HG02885 (cell line): ENCODE results near the gene MAGI3.
"Not testable (repeated sequence)": the region's sequence is repeated elsewhere in the genome, so short reads cannot be mapped to it uniquely, and the experiment has no call there.

Experiments used
- ATAC-seq: cut with Tn5 transposase; IDR thresholded peaks from one replicate; pipeline ENCODE4 v1.9.1; 2021; ENCODE audit warnings: mild to moderate bottlenecking; ENCODE audit not compliant: unreplicated experiment, poor library complexity

MAGI3 gene

DNA sequence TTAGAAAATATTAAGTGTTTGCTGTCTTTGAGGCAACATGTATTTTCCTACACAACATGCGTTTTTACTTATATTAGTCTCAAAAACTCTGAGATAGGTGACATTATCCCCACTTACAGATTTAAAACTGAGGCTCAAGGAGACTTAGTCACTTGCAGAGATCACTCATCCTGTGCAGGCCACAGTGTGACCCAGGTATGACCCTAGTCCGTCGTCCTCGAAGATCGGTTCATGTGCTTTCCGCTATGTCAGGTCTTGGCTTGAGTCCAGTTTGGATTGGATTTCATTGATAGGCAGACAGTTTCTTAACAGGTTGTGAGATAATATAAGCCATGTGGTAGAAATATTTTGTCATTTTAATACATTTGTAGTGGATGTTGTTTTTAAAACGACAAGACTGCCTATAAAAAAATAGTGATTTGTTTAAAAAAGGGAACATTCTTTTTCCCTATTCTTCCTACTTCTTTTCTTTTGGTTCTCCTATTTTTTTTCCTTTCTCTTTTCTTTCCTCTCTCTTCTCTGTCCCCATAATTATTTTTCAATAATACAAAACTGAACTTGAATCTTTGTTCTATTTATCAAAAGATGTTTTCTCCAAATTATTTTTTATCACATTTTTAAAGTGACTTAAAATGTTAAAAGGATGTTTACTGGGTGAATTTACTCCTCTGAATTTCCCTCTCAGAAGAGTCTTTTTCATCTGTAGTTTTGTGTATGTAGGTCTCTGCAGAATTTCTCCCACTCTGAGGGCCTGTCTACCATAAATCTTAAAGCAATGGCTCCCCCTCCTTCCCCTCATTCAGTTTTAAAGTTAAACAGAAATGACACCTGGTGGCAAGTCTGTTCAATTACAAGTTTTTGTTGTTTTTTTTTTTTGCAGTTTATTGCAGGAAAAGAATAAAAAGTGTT lies 287.2 kb downstream of the MAGI3 start:
- ATAC-seq = no peak

DNA sequence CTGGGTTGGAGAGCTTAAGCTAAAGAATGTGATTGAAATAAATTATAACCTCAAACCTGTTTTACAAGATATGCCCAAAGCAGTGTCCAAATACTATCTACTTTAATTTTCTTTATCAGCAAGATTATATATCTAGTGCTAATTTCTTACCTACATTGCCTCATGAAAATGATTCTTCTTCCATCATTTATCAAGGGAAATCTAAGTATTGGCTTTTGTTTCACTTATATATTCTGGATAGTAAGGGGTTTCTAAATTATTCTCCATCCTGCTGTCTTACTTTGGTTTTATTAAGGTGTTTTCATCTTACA lies 287.8 kb downstream of the MAGI3 start:
- ATAC-seq = no peak

DNA sequence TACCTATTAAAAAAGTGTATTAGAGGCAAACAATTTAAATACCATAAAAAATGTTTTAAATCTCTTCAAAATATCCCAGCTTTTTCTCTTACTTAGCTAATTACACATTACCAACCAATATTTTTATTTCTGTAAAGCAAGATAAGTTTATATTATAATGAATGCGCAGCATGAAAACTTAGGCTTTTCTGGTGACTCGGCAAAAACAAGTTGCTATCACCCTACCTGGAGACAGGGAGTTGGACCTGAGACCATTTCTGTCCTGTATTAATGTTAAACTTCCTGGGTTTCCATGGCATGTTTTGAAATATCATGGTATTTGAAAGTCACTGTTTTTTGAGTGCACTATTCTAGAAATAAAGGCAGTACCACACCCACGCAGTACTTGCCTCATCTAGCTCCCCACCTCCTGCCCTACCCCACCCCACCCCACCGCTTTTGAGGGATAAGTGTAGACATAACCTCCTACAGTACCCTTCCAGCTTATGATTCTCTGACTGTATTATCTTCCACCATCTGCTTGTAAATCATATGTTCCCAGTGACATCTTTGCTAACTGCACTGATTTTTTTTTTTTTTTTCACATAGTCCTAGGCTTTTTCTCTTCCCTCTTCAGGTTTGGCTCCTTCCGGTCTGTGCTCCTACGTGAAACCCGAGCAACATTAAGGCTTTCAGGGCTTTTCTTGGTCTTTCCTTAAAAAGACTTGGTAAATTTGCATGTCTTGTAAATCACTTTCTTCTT lies 291.5 kb downstream of the MAGI3 start:
- no peak for ATAC-seq

DNA sequence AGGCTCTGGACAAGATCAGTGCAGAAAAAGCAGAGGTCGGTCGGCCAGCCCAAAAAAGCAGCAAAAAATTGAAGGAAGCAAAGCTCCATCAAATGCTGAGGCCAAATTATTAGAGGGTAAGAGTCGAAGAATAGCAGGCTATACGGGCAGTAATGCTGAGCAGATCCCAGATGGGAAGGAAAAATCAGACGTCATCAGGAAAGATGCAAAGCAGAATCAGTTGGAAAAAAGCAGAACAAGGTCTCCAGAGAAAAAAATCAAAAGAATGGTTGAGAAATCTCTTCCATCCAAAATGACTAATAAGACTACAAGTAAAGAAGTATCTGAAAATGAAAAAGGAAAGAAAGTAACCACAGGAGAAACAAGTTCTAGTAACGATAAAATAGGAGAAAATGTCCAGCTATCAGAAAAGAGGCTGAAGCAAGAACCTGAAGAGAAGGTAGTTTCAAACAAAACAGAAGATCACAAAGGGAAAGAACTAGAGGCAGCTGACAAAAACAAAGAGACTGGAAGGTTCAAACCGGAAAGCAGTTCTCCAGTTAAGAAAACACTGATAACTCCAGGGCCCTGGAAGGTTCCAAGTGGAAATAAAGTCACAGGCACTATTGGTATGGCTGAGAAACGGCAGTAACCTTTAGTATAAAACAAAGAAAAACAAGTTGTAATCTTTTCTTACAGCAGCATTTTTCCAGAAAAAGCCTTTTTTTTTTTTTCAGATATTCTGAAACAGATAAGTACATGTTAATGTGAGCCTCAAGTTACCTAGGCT lies 293.3 kb downstream of the MAGI3 start:
- no peak for ATAC-seq

DNA sequence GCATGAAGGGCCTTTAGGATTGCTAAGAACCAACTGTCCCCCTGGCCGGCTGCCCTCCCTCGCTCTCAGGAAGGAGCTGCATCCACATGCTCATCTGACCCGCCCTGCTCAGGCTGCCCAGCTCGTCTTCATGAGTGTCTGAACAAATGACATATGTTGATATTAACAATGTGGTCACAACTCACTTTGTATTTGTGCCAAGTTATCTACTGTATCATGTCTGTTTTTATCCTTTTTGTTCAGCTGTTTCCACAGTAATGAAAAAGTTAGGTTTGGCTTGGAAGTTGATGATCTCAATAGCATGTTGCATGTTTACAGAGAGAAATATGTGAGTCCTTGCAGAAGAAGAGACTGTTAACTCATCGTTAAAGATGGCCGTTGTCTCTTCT lies 293.8 kb downstream of the MAGI3 start:
- no peak for ATAC-seq

DNA sequence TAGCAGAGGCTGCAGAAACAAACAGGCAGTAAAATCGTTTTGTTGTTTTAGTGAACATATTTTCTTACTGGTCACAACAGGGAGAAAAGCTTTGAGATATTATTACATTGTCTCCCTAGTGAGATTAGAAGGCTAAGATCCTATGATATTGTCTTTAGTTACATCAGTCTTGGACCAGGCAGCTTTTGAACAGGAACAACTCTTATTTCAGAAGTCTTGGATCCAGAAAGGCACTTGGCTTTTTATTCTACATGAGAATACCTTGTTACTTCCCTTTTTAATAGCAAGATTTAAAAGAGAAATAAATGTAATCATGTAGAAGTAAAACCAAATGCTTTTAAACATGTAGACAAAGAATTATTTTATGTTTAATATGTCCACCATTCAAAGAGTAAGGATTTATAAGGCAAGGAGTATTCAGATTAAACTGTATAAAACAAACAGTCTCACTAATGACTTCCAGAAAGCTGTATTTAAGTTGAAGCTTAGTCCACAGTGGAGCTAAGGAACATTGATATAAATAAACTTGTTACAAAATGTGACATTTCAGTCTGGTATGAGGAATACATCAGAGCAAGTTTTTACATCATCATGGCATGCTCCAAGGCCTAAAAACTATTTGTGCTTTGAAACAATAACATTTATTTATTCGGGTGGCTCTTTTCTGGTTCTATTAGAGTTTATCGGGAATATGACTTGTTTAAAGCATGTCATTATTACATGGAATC lies 296.7 kb downstream of the MAGI3 start:
- no peak for ATAC-seq

DNA sequence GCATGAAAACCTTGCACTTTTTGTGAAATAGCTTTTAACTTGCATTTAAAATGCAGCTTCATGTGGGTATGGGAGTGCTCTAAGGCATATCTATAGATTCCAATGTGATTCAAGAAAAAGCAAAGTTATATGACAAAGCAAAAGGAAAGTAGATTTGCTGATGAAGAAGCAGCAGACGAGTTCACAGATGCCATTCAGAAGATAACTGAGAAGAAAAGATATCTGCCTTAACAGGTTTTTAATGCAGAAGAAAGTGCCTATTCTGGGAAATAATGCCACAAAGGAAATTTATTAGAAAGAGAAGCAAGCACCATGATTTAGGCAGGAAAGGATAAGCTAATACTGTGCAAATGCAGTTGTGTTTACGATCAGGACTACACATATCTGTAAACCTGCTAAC lies 300.9 kb downstream of the MAGI3 start:
- no peak for ATAC-seq

DNA sequence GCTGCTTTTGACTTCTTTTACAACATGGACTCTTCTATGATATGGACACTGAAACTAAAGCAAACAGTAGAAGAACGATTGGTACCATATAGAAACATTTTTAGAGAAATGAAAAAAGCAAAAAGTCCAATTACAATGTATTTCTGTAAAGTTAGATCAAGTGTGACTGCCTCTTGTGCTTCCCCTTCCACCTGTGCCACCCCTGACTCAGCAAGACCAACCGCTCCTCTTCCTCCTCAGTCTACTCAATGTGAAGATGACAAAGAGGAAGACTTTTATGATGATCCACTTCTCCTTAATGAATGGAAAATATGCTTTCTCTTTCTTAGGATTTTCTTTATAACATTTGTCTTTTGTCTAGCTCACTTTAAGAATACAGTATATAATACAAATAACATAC lies 302.0 kb downstream of the MAGI3 start:
- no peak for ATAC-seq

DNA sequence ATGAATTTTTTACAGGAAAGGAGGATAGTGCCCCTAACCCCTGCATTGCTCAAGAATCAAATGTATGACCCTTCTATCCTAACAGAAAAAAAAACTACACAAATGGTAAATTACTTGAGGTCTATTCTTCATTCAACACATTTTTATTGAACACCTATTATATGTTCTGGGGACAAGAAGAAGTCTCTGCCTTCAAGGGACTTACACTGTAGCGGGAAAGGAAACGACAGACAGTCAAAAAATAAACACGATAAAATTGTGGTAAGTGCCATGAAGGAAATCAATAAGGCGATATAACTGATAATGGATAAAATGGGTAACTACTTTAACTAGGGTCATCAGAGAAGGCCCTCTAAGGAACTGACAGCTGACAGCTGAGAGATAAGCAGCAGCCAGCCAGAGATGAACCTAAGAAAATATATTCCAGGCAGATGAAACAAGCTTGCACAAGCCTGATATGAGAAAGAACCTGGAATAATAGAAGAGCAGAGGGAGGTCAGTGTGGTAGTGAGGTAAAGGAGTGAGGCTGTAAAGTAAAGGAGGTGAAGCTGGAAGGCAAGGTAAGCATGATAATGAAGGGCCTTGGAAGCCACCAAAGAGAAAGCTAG lies 302.6 kb downstream of the MAGI3 start:
- ATAC-seq = no peak

DNA sequence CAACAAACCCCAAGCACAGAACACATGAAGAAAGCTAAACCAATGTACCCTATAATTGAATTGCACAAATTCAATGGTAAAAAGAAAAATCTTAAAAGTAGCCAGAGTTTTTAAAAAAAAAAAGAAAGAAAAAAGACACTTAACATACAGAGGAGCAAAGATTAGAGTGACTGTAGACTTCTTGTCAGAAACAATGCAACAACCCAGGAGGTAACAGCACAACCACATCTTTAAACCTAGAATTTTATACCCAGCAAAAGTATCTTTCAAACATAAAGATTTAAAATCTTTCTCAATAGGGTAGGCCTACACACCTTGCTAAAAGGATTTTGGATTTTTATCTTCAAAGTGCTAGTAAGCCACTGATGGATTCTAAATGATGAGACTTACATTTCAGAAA lies 304.6 kb downstream of the MAGI3 start:
- no peak for ATAC-seq

DNA sequence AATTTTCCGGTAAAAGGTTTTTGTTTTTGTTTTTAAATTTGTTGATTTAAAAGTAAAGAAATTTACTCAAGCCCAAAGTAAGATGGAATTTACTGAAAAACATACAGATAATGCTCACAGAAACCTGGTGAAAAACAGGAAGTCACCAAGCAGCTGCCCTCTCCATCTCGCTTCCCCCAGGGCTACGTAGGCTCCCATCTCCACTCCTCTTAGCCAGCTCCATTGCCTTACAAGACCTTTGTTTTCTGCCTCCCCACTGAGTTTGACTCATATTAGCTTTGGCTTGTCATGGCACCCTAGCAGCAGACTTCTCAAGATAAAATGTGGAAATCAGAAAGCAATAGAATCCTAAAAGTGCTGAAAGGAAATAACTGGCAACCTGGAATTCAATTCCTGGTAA lies 311.1 kb downstream of the MAGI3 start:
- ATAC-seq = no peak

DNA sequence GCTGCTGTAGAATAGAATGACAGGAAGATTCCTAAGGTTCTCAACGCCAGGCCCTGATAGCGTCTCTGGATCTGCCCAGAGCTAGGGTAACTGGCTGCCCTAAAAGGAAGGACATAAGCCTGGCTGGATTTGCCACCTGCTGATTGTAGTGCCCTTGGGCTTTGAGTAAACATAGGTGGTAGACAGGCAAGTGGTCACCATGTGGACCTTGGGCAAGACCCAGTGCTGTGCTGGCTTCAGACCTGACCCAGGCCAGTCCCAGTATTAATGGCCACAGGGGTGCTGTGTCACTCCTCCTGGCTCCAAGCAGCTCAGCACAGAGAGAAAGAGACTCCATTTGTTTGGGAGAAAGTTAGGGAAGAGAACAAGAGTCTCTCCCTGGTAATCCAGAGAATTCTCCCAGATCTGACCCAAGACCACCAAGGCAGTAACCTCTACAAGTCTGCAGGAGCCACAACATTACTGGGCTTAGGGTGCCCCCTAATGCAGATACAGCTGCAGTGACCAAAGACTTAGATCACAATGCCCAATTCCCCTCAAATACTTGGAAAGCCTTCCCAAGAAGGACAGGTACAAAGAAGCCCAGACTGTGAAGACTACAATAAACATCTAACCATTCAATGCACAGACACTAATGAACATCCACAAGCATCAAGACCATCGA lies 324.4 kb downstream of the MAGI3 start:
- no peak for ATAC-seq

DNA sequence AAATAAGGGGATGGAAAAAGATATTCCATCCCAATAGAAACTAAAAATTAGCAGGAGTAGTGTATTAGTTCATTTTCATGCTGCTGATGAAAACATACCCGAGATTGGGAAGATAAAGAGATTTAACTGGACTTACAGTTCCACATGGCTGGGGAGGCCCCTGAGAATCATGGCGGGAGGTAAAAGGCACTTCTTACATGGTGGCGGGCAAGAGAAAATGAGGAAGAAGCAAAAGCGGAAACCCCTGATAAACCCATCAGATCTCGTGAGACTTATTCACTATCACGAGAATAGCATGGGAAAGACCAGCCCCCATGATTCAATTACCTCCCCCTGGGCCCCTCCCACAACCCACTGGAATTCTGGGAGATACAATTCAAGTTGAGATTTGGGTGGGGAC lies 327.2 kb downstream of the MAGI3 start:
- ATAC-seq = not testable (repeated sequence)

DNA sequence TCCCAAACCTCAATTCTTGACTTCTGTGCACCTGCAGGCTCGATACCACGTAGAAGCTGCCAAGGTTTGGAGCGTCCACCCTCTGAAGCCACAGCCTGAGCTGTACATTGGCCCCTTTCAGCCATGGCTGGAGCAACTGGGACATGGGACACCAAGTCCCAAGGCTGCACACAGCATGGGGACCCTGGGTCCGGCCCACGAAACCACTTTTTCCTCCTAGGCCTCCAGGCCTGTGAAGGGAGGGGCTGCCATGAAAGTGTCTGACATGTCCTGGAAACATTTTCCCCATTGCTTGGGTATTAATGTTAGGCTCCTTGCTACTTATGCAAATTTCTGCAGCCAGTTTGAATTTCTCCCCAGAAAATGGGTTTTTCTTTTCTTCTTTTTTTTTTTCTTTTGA lies 328.3 kb downstream of the MAGI3 start:
- not testable (repeated sequence) for ATAC-seq

DNA sequence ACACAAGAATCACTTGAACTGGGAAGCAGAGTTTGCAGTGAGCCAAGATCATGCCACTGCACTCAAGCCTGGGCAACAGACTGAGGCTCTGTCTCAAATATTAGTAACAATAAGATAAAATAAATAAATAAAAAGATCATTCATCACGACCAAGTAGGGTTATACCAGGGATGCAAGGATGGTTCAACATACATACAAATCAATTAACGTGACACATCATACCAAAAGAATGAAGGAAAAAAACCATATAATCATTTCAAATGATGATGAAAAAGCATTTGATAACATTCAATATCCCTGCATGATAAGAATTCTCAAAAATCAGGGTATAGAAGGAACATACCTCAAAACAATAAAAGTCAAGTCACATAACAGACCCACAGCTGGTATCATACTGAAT lies 330.7 kb downstream of the MAGI3 start:
- ATAC-seq = no peak

DNA sequence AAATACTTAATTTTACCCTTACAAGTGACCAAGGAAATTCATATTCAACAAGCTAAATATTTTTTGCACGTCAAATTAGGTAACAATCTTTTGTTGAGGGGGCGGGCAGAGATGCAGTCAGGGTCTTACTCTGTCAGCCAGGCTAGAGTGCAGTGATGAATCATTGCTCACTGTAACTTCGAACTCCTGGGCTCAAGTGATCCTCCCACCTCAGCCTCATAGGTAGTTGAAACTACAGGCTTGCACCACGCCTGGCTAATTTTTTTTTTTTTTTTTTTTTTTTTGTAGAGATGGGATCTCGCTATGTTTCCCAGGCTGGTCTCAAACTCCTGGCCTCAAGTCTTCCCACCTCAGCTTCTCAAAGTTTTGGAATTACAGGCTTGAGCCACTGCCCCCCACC lies 342.5 kb downstream of the MAGI3 start:
- ATAC-seq = no peak

DNA sequence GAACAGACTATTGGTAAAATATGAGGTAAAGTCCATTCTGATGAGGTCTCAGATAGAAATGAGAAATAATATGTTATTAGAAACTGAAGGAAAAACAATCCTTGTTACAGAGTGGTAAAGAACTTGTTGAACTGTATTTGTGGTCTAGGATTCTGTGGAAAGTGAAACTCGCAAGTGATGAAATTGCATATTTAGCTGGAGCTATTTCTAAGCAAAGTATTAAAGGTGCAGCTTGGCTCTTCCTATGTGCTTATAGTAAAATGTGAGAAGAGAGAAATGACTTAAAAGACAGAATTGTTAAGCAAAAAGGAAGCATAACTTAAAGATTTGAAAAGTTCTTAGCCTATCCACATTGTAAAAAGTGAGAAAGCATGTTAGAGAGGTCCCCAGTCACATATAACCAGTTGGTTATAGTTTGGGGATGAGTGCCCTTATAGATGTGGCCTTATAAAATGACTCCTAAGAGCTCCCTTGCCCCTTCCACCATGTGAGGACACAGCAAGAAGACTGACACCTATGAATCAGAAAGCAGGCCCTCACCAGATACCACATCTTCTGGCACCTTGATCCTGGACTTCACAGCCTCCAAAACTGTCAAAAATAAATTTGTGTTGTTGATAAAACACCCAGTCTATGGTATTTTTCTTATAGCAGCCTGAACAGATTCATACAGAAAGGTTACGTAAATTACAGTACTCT lies 344.2 kb downstream of the MAGI3 start:
- no peak for ATAC-seq
